Measurements from ENCODE around the gene EPAS1.

Gene EPAS1

GRCh38 chr2:46303822-46304221 is 6.6 kb downstream of the EPAS1 start:
- no peak for DNase-seq

- no peak for DNase-seq
These were observed 7.4 kb downstream of the EPAS1 start for GRCh38 chr2:46304635-46305034.

GRCh38 chr2:46305187-46305586 is 8.0 kb downstream of the EPAS1 start:
- DNase-seq: no peak

GRCh38 chr2:46305767-46306166 is 8.6 kb downstream of the EPAS1 start:
- DNase-seq: no peak

GRCh38 chr2:46306330-46306751 is 9.1 kb downstream of the EPAS1 start:
- no peak for DNase-seq

GRCh38 chr2:46306988-46307655 is 9.9 kb downstream of the EPAS1 start:
- no peak for DNase-seq

GRCh38 chr2:46308081-46308480 is 10.9 kb downstream of the EPAS1 start:
- no peak for DNase-seq

GRCh38 chr2:46308629-46309028 is 11.4 kb downstream of the EPAS1 start:
- DNase-seq: no peak

GRCh38 chr2:46309052-46309953 is 12.1 kb downstream of the EPAS1 start:
- no peak for DNase-seq

- no peak for DNase-seq
These were observed 13.2 kb downstream of the EPAS1 start for GRCh38 chr2:46310446-46310845.

GRCh38 chr2:46311651-46312223 is 14.5 kb downstream of the EPAS1 start:
- no peak for DNase-seq

- DNase-seq: no peak
These were observed 15.9 kb downstream of the EPAS1 start for GRCh38 chr2:46313063-46313462.

GRCh38 chr2:46314065-46314835 is 17.0 kb downstream of the EPAS1 start:
- no peak for DNase-seq

GRCh38 chr2:46315103-46315890 is 18.1 kb downstream of the EPAS1 start:
- no peak for DNase-seq

- no peak for DNase-seq
These were observed 19.9 kb downstream of the EPAS1 start for GRCh38 chr2:46317094-46317486.

GRCh38 chr2:46318579-46319460 is 21.6 kb downstream of the EPAS1 start:
- DNase-seq: no peak

GRCh38 chr2:46319711-46320110 is 22.5 kb downstream of the EPAS1 start:
- no peak for DNase-seq

GRCh38 chr2:46320141-46320567 is 22.9 kb downstream of the EPAS1 start:
- no peak for DNase-seq

- DNase-seq: no peak
These were observed 26.5 kb downstream of the EPAS1 start for GRCh38 chr2:46323730-46324129.

- DNase-seq: no peak
These were observed 28.1 kb downstream of the EPAS1 start for GRCh38 chr2:46325182-46325928.

Measured in activated CD4-positive, alpha-beta T cell treated with anti-CD3 and anti-CD28 coated beads for 1 hour (primary cell).